ENCODE results near the gene FCSK. TPM values are rescaled to one million over a fixed set of nuclear protein-coding genes. Genes with fewer than 3 reads are reported as not detected.
"Not testable (repeated sequence)": the region's sequence is repeated elsewhere in the genome, so short reads cannot be mapped to it uniquely, and the experiment has no call there.

The FCSK gene
- total and polyA plus RNA-seq, 2 experiments from 2014 or later, result 2.2 to 6.1 TPM

DNA sequence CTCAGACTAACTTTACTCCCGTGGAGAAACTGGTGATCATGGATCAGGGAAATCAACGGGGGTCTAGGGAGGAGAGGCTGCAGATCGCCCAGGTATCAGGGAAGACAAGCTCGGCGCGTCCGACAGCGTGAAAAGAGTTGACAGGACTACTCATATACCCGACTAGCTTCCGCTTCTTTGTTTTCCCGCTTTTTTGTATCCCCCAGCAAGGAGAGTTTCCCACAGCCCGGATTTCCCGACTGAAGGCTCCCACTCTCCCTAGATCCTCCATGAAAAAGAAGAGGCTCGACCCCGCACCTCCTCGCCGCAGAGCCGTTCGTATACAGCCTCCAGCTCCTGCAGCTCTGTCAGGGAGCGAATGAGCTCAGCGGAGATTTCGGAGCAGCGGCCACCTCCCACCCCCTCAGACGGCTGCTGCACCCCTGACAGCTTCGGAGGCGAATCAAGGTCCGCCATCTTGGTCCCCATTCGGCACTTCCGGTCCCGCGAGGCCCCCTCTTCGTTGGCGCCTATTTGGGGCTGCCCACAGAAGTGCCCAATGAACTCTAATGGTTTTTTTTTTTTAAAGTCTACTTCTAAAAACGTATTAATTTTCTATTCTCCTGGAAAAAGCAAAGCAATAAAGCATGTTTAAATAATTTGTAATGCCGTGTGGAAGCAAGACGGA lies 68.8 kb downstream of the FCSK start, which contains the start of gene COG4:
Gene COG4 (minus strand): TSS at position 479 of the 667 bp plus-strand sequence. CDS start 11 bp downstream, at position 468.
- 1 to 2% methylated on average over 36 of the region's 36 CpGs for WGBS, 2 experiments (ENCODE audit: low coverage in 1 of 2, low lambda C conversion rate in 2 of 2, missing lambda C conversion rate in 2 of 2)

GRCh38 chr16:70523743-70524398 lies 69.5 kb downstream of the FCSK start, which contains the start of gene SF3B3:
TSS of gene SF3B3 (plus strand) at chr16:70523816. CDS start at chr16:70526657, 2,841 bp downstream.
- Histone ChIP-seq H2AFZ (peak within 1 kb of the TSS; percentile 89), H3K36me3 (ENCODE audit: low read depth) (peaks cover 23% of the 10 kb centered on the region), H3F3A (ENCODE audit: insufficient read depth) (peaks cover 29% of the 10 kb centered on the region), H3K79me2 (ENCODE audit: insufficient read depth) (peaks cover 86% of the 10 kb centered on the region), H3K9me2 (ENCODE audit: insufficient read depth) (no peaks in the 10 kb centered on the region), H4K20me1 (ENCODE audit: insufficient read depth) (no peaks in the 10 kb centered on the region), H3K9me3 (ENCODE audit: low read depth) (no peaks in the 10 kb centered on the region), H3K4me3 (peak within 1 kb of the TSS; percentile 96), H3K9ac (peak within 1 kb of the TSS; percentile 99), H3K4me2 (ENCODE audit: unreplicated experiment) (peak within 1 kb of the TSS; percentile 95), H3K27ac (peak within 1 kb of the TSS; percentile 92), H3K4me1 (ENCODE audit: insufficient read depth) (peaks cover 33% of the 10 kb centered on the region), H3K27me3 (replicated peaks; ENCODE audit: insufficient read depth) (no peaks in the 10 kb centered on the region)
- TF ChIP-seq EZH2 (IDR thresholded peaks at IDR 0.05; ENCODE audit: insufficient read depth, poor library complexity, severe bottlenecking) (no peak), EZH2phosphoT487 (IDR thresholded peaks at IDR 0.05; ENCODE audit: insufficient read depth, low read depth) (no peak)
- in situ Hi-C loops (cut with MboI), result no loop called here
- peak; percentile 77 for DNase-seq
- 1% methylated on average over 32 of the region's 32 CpGs for WGBS, 2 experiments (ENCODE audit: low coverage in 1 of 2, low lambda C conversion rate in 2 of 2, missing lambda C conversion rate in 2 of 2)

More for the DNA sequence above, 68.8 kb downstream of the FCSK start, which contains the start of gene COG4:
- Histone ChIP-seq H3K36me3 (ENCODE audit: low read depth) (peaks cover 19% of the 10 kb centered on the region), H3K4me1 (ENCODE audit: insufficient read depth) (peaks cover 31% of the 10 kb centered on the region), H3F3A (ENCODE audit: insufficient read depth) (peaks cover 24% of the 10 kb centered on the region; the same call in 1 of the 2 replicates), H3K9me3 (ENCODE audit: low read depth) (no peaks in the 10 kb centered on the region), H3K9me2 (ENCODE audit: insufficient read depth) (no peaks in the 10 kb centered on the region), H2AFZ (peak within 1 kb of the TSS; percentile 89), H3K9ac (peak within 1 kb of the TSS; percentile 99), H3K27me3 (replicated peaks; ENCODE audit: insufficient read depth) (no peaks in the 10 kb centered on the region), H3K4me3 (peak within 1 kb of the TSS; percentile 96), H4K20me1 (ENCODE audit: insufficient read depth) (no peaks in the 10 kb centered on the region), H3K4me2 (ENCODE audit: unreplicated experiment) (peak within 1 kb of the TSS; percentile 95), H3K79me2 (ENCODE audit: insufficient read depth) (peaks cover 79% of the 10 kb centered on the region), H3K27ac (peak within 1 kb of the TSS; percentile 92)
- peak; percentile 93 for DNase-seq
- TF ChIP-seq EZH2 (IDR thresholded peaks at IDR 0.05; ENCODE audit: insufficient read depth, poor library complexity, severe bottlenecking) (no peak), EZH2phosphoT487 (IDR thresholded peaks at IDR 0.05; ENCODE audit: insufficient read depth, low read depth) (no peak)
- in situ Hi-C loops (cut with MboI), result no loop called here

- Histone ChIP-seq H3K27ac (peak overlapping the region; percentile 92), H3K79me2 (ENCODE audit: insufficient read depth) (peaks cover 90% of the 10 kb centered on the region), H2AFZ (peak overlapping the region; percentile 89), H3F3A (ENCODE audit: insufficient read depth) (peaks cover 35% of the 10 kb centered on the region), H3K4me1 (ENCODE audit: insufficient read depth) (peaks cover 37% of the 10 kb centered on the region), H3K4me3 (peak overlapping the region; percentile 96), H3K36me3 (ENCODE audit: low read depth) (peaks cover 27% of the 10 kb centered on the region), H3K4me2 (ENCODE audit: unreplicated experiment) (peak overlapping the region; percentile 95), H3K9ac (peak overlapping the region; percentile 99)
- 1 to 3% methylated on average over 16 to 23 of the region's 24 CpGs for WGBS, 2 experiments (ENCODE audit: low coverage in 1 of 2, low lambda C conversion rate in 2 of 2, missing lambda C conversion rate in 2 of 2)
- H3K9me2 ChIP-seq (ENCODE audit: insufficient read depth); H4K20me1 ChIP-seq (ENCODE audit: insufficient read depth); in situ Hi-C loops (cut with MboI); H3K9me3 ChIP-seq (ENCODE audit: low read depth); DNase-seq; H3K27me3 ChIP-seq (replicated peaks; ENCODE audit: insufficient read depth): not testable (repeated sequence)
Measured at GRCh38 chr16:70524399-70524825, 70.0 kb downstream of the FCSK start.

DNA sequence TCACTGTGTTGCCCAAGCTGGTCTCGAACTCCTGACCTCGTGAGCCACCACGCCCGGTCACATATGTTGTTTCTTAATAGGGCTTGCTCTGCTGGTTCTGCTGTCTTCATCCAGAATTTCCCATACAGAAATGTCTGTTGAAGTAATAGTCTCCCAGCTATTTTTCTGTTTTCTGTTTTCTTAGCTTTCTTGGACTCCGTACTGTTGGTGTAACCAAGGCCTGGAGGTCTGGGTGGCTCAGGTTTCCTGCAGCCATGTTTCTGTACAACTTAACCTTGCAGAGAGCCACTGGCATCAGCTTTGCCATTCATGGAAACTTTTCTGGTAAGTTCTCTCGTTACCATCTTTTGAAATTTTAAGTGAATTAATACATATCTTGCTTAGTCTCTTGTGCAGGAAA lies 72.0 kb downstream of the FCSK start:
- TF ChIP-seq EZH2 (IDR thresholded peaks at IDR 0.05; ENCODE audit: insufficient read depth, poor library complexity, severe bottlenecking) (no peak), EZH2phosphoT487 (IDR thresholded peaks at IDR 0.05; ENCODE audit: insufficient read depth, low read depth) (no peak)
- peak overlapping the region; percentile 47 for H3K4me3 ChIP-seq
- H4K20me1 ChIP-seq (ENCODE audit: insufficient read depth), result peaks cover 5% of the 10 kb centered on the region; the same call in 1 of the 2 replicates
- H3K4me1 ChIP-seq (ENCODE audit: insufficient read depth), result peaks cover 30% of the 10 kb centered on the region
- in situ Hi-C loops (cut with MboI), result no loop called here
- no peak overlapping the region for H2AFZ ChIP-seq
- no peaks in the 10 kb centered on the region for H3K9me2 ChIP-seq (ENCODE audit: insufficient read depth)
- H3K4me2 ChIP-seq (ENCODE audit: unreplicated experiment), result peak overlapping the region; percentile 95
- 77 to 81% methylated on average over 6 of the region's 6 CpGs for WGBS, 2 experiments (ENCODE audit: low coverage in 1 of 2, low lambda C conversion rate in 2 of 2, missing lambda C conversion rate in 2 of 2)
- H3K27ac ChIP-seq, result peak overlapping the region; percentile 25; the same call in 1 of the 2 replicates
- peak overlapping the region; percentile 34 for H3K9ac ChIP-seq
- no peaks in the 10 kb centered on the region for H3K9me3 ChIP-seq (ENCODE audit: low read depth)
- peaks cover 40% of the 10 kb centered on the region for H3K36me3 ChIP-seq (ENCODE audit: low read depth)
- DNase-seq, result peak; percentile 26
- H3K27me3 ChIP-seq (replicated peaks; ENCODE audit: insufficient read depth), result no peaks in the 10 kb centered on the region
- peaks cover 34% of the 10 kb centered on the region for H3F3A ChIP-seq (ENCODE audit: insufficient read depth)
- peaks cover 98% of the 10 kb centered on the region for H3K79me2 ChIP-seq (ENCODE audit: insufficient read depth)
